ENCODE data around the gene KLHL4. TPM values are rescaled to one million over a fixed set of nuclear protein-coding genes. Genes with fewer than 3 reads are reported as not detected.
A peak's percentile ranks its signal among the peaks of the same experiment; 100 is the strongest.
"Not testable (repeated sequence)": the region's sequence is repeated elsewhere in the genome, so short reads cannot be mapped to it uniquely, and the experiment has no call there.

Gene KLHL4
- polyA plus RNA-seq, 6 donors from 2014 or later: not detected

DNA sequence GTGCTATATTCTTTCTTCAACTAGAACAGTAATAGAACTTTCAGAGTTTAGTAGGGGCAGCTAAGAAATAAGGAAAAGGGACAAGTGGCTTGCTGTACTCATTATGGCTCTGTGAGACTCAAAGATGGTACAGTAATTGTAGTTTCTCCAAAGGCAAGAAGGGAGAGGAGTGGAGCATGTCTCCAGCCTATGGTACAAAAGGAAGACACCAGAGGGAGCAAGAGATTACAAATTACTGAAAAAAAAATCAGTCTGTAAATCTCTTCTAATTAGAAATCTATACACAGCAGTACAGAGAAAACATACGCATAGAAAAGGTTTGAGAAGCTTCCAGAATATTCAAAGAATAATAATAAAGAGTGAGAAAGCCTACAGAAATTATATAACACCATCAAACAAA, 61.4 kb downstream of the KLHL4 start:
- DNase-seq (no peak), ATAC-seq (ENCODE audit: low read depth in 2 of 2) (no peak)
- Mint-ChIP-seq H3K27ac (no peak overlapping the region), H3K4me3 (no peak overlapping the region), H3K4me1 (no peaks in the 10 kb centered on the region), H3K9me3 (peaks cover 0 to 5% (median 0%) of the 10 kb centered on the region in 7 donors), H3K36me3 (no peaks in the 10 kb centered on the region), H3K27me3 (no peaks in the 10 kb centered on the region)

- no peak overlapping the region for H3K4me3 Mint-ChIP-seq
- no peak for ATAC-seq (ENCODE audit: low read depth in 2 of 2)
- no peak for DNase-seq
- no peaks in the 10 kb centered on the region for H3K4me1 Mint-ChIP-seq
- no peaks in the 10 kb centered on the region for H3K36me3 Mint-ChIP-seq
- H3K27ac Mint-ChIP-seq: no peak overlapping the region
- H3K27me3 Mint-ChIP-seq: no peaks in the 10 kb centered on the region
- H3K9me3 Mint-ChIP-seq: peaks cover 0 to 5% (median 2%) of the 10 kb centered on the region in 7 donors
These were observed 63.3 kb downstream of the KLHL4 start for GRCh38 chrX:87580862-87581261.

DNA sequence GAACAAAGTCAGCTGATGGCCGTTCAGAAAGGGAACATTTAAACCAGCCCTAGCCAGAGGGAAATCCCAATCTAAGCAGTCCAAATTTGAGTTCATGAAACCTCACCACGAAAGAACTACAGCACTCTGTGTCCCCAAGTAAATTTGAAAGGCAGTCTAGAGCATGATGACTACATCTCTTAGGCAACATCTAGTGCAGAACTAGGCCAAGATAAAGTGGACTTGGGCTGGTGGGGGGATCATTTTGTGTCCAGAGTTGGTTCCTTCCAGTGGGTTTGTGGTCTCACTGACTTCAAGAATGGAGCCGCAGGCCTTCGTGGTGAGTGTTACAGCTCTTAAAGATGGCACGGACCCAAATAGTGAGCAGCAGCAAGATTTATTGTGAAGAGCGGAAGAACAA, 64.9 kb downstream of the KLHL4 start:
- Mint-ChIP-seq H3K4me3 (no peak overlapping the region), H3K36me3 (no peaks in the 10 kb centered on the region), H3K27me3 (no peaks in the 10 kb centered on the region), H3K27ac (peak overlapping the region in 1 of 6 donors; percentile 29), H3K9me3 (peaks cover 0 to 13% (median 4%) of the 10 kb centered on the region in 7 donors), H3K4me1 (no peaks in the 10 kb centered on the region)
- no peak for DNase-seq
- no peak for ATAC-seq (ENCODE audit: low read depth in 2 of 2)

GRCh38 chrX:87583679-87584078, 66.1 kb downstream of the KLHL4 start:
- Mint-ChIP-seq H3K27ac (no peak overlapping the region), H3K4me1 (no peaks in the 10 kb centered on the region), H3K27me3 (no peaks in the 10 kb centered on the region), H3K9me3 (peaks cover 3 to 13% (median 6%) of the 10 kb centered on the region in 7 donors), H3K36me3 (no peaks in the 10 kb centered on the region), H3K4me3 (no peak overlapping the region)
- DNase-seq: no peak
- ATAC-seq (ENCODE audit: low read depth in 2 of 2): no peak

- H3K27me3 Mint-ChIP-seq: no peaks in the 10 kb centered on the region
- DNase-seq (no peak), ATAC-seq (ENCODE audit: low read depth in 2 of 2) (no peak)
- H3K9me3 Mint-ChIP-seq: no peaks in the 10 kb centered on the region
- H3K4me1 Mint-ChIP-seq: no peaks in the 10 kb centered on the region
- H3K27ac Mint-ChIP-seq: no peak overlapping the region
- no peaks in the 10 kb centered on the region for H3K36me3 Mint-ChIP-seq
- H3K4me3 Mint-ChIP-seq: no peak overlapping the region
These were observed 98.8 kb downstream of the KLHL4 start for GRCh38 chrX:87616371-87616770.

GRCh38 chrX:87621697-87622096, 104.1 kb downstream of the KLHL4 start:
- DNase-seq (no peak), ATAC-seq (ENCODE audit: low read depth in 2 of 2) (no peak)
- Mint-ChIP-seq H3K9me3 (peaks cover 0 to 2% (median 0%) of the 10 kb centered on the region in 7 donors), H3K4me1 (no peaks in the 10 kb centered on the region), H3K27me3 (no peaks in the 10 kb centered on the region), H3K36me3 (no peaks in the 10 kb centered on the region), H3K4me3 (no peak overlapping the region), H3K27ac (no peak overlapping the region)

- no peak for DNase-seq
- Mint-ChIP-seq H3K4me3 (no peak overlapping the region), H3K27me3 (no peaks in the 10 kb centered on the region), H3K27ac (no peak overlapping the region), H3K36me3 (no peaks in the 10 kb centered on the region), H3K9me3 (peaks cover 0 to 5% (median 0%) of the 10 kb centered on the region in 7 donors), H3K4me1 (no peaks in the 10 kb centered on the region)
- no peak for ATAC-seq (ENCODE audit: low read depth in 2 of 2)
These were observed 109.4 kb downstream of the KLHL4 start for GRCh38 chrX:87626996-87627395.

GRCh38 chrX:87634361-87634760, 116.8 kb downstream of the KLHL4 start:
- Mint-ChIP-seq H3K36me3 (no peaks in the 10 kb centered on the region), H3K27me3 (no peaks in the 10 kb centered on the region), H3K27ac (no peak overlapping the region), H3K9me3 (peaks cover 0 to 2% (median 0%) of the 10 kb centered on the region in 7 donors), H3K4me1 (no peaks in the 10 kb centered on the region), H3K4me3 (no peak overlapping the region)
- ATAC-seq (ENCODE audit: low read depth in 2 of 2) (no peak), DNase-seq (no peak)

DNA sequence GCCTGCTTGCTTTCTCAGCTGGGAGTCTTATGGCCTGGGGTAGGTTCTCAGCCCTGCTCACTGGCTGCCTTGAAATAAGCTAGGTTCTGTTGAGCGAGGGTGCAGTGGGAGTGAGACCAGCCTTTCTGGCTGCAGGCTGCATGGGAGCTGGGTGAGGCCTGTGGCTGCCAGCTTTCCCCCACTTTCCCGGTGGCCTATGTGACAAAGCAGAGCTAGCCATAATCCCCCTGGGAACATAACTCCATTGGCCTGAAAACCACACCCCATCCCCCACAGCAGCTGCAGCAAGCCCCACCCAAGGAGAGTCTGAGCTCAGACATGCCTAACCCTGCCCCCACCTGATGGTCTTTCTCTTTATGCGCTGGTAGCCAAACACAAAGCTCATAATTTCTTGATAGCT, 118.9 kb downstream of the KLHL4 start:
- no peaks in the 10 kb centered on the region for H3K4me1 Mint-ChIP-seq
- peaks cover 0 to 8% (median 2%) of the 10 kb centered on the region in 7 donors for H3K9me3 Mint-ChIP-seq
- no peak overlapping the region for H3K4me3 Mint-ChIP-seq
- no peak for ATAC-seq (ENCODE audit: low read depth in 2 of 2)
- no peak for DNase-seq
- no peak overlapping the region for H3K27ac Mint-ChIP-seq
- no peaks in the 10 kb centered on the region for H3K36me3 Mint-ChIP-seq
- no peaks in the 10 kb centered on the region for H3K27me3 Mint-ChIP-seq

GRCh38 chrX:87641439-87641838, 123.8 kb downstream of the KLHL4 start:
- ATAC-seq (ENCODE audit: low read depth in 2 of 2); H3K36me3 Mint-ChIP-seq; DNase-seq; H3K4me1 Mint-ChIP-seq; H3K27ac Mint-ChIP-seq; H3K27me3 Mint-ChIP-seq; H3K4me3 Mint-ChIP-seq: not testable (repeated sequence)
- peaks cover 4 to 19% (median 8%) of the 10 kb centered on the region in 7 donors for H3K9me3 Mint-ChIP-seq

- no peaks in the 10 kb centered on the region for H3K36me3 Mint-ChIP-seq
- H3K27me3 Mint-ChIP-seq: no peaks in the 10 kb centered on the region
- no peaks in the 10 kb centered on the region for H3K4me1 Mint-ChIP-seq
- no peak overlapping the region for H3K4me3 Mint-ChIP-seq
- DNase-seq (no peak), ATAC-seq (ENCODE audit: low read depth in 2 of 2) (no peak)
- H3K27ac Mint-ChIP-seq: no peak overlapping the region
- H3K9me3 Mint-ChIP-seq: no peaks in the 10 kb centered on the region
These were observed 144.2 kb downstream of the KLHL4 start for GRCh38 chrX:87661761-87662160.

- Mint-ChIP-seq H3K27ac (no peak overlapping the region), H3K9me3 (no peaks in the 10 kb centered on the region), H3K4me1 (no peaks in the 10 kb centered on the region), H3K36me3 (no peaks in the 10 kb centered on the region), H3K27me3 (no peaks in the 10 kb centered on the region), H3K4me3 (no peak overlapping the region)
- ATAC-seq (ENCODE audit: low read depth in 2 of 2): no peak
- DNase-seq: no peak
These were observed 145.8 kb downstream of the KLHL4 start for GRCh38 chrX:87663421-87663820.

GRCh38 chrX:87664381-87664780, 146.8 kb downstream of the KLHL4 start:
- ATAC-seq (ENCODE audit: low read depth in 2 of 2) (no peak), DNase-seq (no peak)
- Mint-ChIP-seq H3K27ac (no peak overlapping the region), H3K4me1 (no peaks in the 10 kb centered on the region), H3K36me3 (no peaks in the 10 kb centered on the region), H3K4me3 (no peak overlapping the region), H3K9me3 (no peaks in the 10 kb centered on the region), H3K27me3 (no peaks in the 10 kb centered on the region)

GRCh38 chrX:87679849-87680248, 162.2 kb downstream of the KLHL4 start:
- Mint-ChIP-seq H3K9me3 (peaks cover 0 to 9% (median 3%) of the 10 kb centered on the region in 7 donors), H3K36me3 (no peaks in the 10 kb centered on the region), H3K27me3 (no peaks in the 10 kb centered on the region), H3K4me1 (no peaks in the 10 kb centered on the region), H3K4me3 (no peak overlapping the region), H3K27ac (no peak overlapping the region)
- ATAC-seq (ENCODE audit: low read depth in 2 of 2) (no peak), DNase-seq (no peak)

- Mint-ChIP-seq H3K4me1 (no peaks in the 10 kb centered on the region), H3K4me3 (no peak overlapping the region), H3K36me3 (no peaks in the 10 kb centered on the region), H3K27me3 (no peaks in the 10 kb centered on the region), H3K9me3 (peaks cover 0 to 7% (median 4%) of the 10 kb centered on the region in 7 donors), H3K27ac (no peak overlapping the region)
- ATAC-seq (ENCODE audit: low read depth in 2 of 2) (no peak), DNase-seq (no peak)
These were observed 170.1 kb downstream of the KLHL4 start for GRCh38 chrX:87687703-87688102.

Measured in naive B cell (primary cell).